Measurements from ENCODE around the gene SNX5.

SNX5 gene

DNA sequence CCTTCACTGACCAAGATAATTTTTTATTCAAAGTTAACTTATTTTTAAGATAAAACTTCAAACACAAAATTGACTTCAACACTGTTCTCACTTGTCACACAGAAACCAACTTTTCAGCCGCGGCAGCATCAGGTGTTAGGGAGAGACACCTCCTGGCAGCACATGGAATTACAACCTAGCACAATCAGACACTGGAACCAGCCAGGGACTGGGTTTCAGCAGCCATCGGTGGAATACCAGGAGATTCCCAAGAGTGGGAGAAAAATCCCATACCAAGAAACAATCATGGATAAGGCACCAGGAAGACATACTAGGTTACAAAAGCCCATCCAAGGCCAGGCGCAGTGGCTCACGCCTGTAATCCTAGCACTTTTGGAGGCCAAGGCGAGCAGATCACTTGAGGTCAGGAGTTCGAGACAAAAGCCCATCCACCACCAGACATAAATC lies 70.0 kb downstream of the SNX5 start:
- in situ Hi-C loops (cut with HindIII; ENCODE audit: low pct_ligation_motif_present, low pct_unique_long_range_greater_than_20kb, low sequenced_read_pairs): no loop called here
- peak; percentile 49 for DNase-seq

GRCh38 chr20:17897566-17898307 lies 70.9 kb downstream of the SNX5 start:
- in situ Hi-C loops (cut with HindIII; ENCODE audit: low pct_ligation_motif_present, low pct_unique_long_range_greater_than_20kb, low sequenced_read_pairs): no loop called here

DNA sequence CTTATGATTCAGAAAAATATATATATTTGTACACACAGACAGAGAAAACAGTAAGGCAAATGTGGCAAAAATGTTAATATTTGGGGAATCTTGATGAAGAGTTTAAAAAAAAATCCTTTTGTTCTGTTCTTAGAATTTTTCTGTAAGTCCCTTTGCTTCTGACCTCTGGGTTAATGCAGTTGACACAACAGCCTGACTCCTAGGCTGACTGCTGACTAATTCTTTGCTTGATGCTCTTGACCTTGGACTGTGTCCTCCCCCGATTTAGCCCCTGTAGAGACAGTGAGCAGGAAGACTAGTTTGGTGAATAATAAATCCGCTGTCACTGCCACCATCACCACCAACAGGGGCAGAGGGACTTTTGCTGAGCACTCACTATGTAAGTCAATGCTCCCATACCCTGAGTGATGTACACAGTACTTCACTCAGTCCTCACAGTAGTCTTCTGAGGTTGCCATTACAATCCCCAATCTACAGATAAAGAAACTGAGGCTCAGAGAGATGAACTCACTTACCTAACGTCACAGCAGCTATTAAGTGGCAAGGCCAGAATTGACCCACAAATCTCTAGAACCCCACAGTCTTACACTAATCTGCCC lies 71.7 kb downstream of the SNX5 start:
- in situ Hi-C loops (cut with HindIII; ENCODE audit: low pct_ligation_motif_present, low pct_unique_long_range_greater_than_20kb, low sequenced_read_pairs): no loop called here
- DNase-seq: no peak

More at GRCh38 chr20:17897566-17898307, 70.9 kb downstream of the SNX5 start:
- no peak for DNase-seq

GRCh38 chr20:17896193-17896723 lies 72.3 kb downstream of the SNX5 start:
- in situ Hi-C loops (cut with HindIII; ENCODE audit: low pct_ligation_motif_present, low pct_unique_long_range_greater_than_20kb, low sequenced_read_pairs): no loop called here
- no peak for DNase-seq

- DNase-seq: no peak
- in situ Hi-C loops (cut with HindIII; ENCODE audit: low pct_ligation_motif_present, low pct_unique_long_range_greater_than_20kb, low sequenced_read_pairs): no loop called here
Measured at GRCh38 chr20:17895641-17896171, 72.9 kb downstream of the SNX5 start.

GRCh38 chr20:17893445-17893844 lies 75.1 kb downstream of the SNX5 start:
- in situ Hi-C loops (cut with HindIII; ENCODE audit: low pct_ligation_motif_present, low pct_unique_long_range_greater_than_20kb, low sequenced_read_pairs): no loop called here
- DNase-seq: no peak

GRCh38 chr20:17892189-17892938 lies 76.2 kb downstream of the SNX5 start:
- in situ Hi-C loops (cut with HindIII; ENCODE audit: low pct_ligation_motif_present, low pct_unique_long_range_greater_than_20kb, low sequenced_read_pairs): no loop called here

More at GRCh38 chr20:17892189-17892938, 76.2 kb downstream of the SNX5 start:
- DNase-seq: no peak
